Effector memory CD4-positive, alpha-beta T cell (primary cell): ENCODE results near the gene PCGF1.

ENCODE experiments used
- DNase-seq, 3 donors: peaks; one replicate each; pipeline ENCODE4 v3.0.0-alpha.2; 2020
- H3K27ac ChIP-seq: 2 replicates; pipeline ENCODE4 v1.7.0; 2013; ENCODE audit warnings: mild to moderate bottlenecking, low read length, moderate library complexity; ENCODE audit not compliant: insufficient read depth, poor library complexity, severe bottlenecking
- H3K27me3 ChIP-seq: replicated peaks from 2 replicates; pipeline ENCODE4 v1.7.0; 2013; ENCODE audit warnings: mild to moderate bottlenecking, low read length; ENCODE audit not compliant: insufficient read depth, control insufficient read depth, poor library complexity, severe bottlenecking
- H3K36me3 ChIP-seq: 2 replicates; pipeline ENCODE4 v1.7.0; 2013; ENCODE audit warnings: mild to moderate bottlenecking, low read length, moderate library complexity; ENCODE audit not compliant: control insufficient read depth, insufficient read depth
- H3K4me1 ChIP-seq: 2 replicates; pipeline ENCODE4 v1.7.0; 2013; ENCODE audit warnings: low read length, mild to moderate bottlenecking; ENCODE audit not compliant: control insufficient read depth, insufficient read depth, poor library complexity, severe bottlenecking
- H3K4me3 ChIP-seq: 2 replicates; pipeline ENCODE4 v1.7.0; 2013; ENCODE audit warnings: low read length, low read depth, mild to moderate bottlenecking; ENCODE audit not compliant: insufficient read depth, poor library complexity, severe bottlenecking
- H3K9me3 ChIP-seq: 2 replicates; pipeline ENCODE4 v1.7.0; 2013; ENCODE audit warnings: mild to moderate bottlenecking, low read length, moderate library complexity; ENCODE audit not compliant: control insufficient read depth

The PCGF1 gene

DNA sequence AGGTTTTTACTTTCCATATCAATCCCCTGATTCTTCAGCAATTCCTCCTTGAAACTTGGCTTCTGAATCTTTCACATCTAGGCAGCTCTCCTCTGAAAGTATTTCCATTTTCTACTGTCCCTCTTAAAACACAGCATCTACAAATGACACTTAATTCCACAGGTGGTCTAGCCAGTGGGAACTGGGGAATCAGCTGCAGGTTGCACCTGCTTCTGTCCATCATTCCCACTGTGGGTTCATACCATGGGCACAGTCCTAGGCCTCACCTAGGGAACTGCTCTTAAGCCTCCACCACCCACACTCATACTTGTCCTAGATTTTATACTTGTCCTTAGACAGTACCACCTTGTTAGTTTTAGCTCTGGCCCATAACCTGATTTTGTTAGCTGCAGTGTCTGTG is 44.0 kb upstream of the PCGF1 start:
- peaks cover 27% of the 10 kb centered on the region for H3K27me3 ChIP-seq
- no peaks in the 10 kb centered on the region for H3K9me3 ChIP-seq
- H3K4me3 ChIP-seq: no peak overlapping the region
- peaks cover 24% of the 10 kb centered on the region for H3K4me1 ChIP-seq
- no peak for DNase-seq
- peaks cover 5% of the 10 kb centered on the region for H3K36me3 ChIP-seq
- H3K27ac ChIP-seq: no peak overlapping the region

DNA sequence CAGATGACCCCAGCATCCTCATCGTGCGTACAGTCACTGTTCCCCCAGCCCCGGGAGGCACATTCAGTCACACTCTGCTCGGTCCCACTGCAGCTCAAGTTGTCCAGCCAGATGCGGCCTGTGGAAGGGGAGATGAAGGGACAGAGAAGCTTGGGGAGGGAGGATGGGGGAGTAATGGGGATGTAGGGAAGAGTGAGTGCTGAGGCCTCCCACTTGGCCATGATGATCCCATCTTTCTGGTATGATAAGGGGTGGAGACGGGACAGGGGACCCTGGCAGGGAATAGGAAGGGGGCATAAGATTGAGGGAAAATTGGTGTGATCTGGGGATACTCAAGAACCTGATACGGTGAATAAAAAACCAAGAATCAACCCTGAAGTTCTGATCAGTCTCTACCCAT is 42.7 kb upstream of the PCGF1 start:
- Histone ChIP-seq H3K4me3 (no peak overlapping the region), H3K27ac (no peak overlapping the region), H3K36me3 (no peaks in the 10 kb centered on the region), H3K9me3 (no peaks in the 10 kb centered on the region), H3K27me3 (peaks cover 27% of the 10 kb centered on the region), H3K4me1 (peaks cover 14% of the 10 kb centered on the region)
- no peak for DNase-seq

DNA sequence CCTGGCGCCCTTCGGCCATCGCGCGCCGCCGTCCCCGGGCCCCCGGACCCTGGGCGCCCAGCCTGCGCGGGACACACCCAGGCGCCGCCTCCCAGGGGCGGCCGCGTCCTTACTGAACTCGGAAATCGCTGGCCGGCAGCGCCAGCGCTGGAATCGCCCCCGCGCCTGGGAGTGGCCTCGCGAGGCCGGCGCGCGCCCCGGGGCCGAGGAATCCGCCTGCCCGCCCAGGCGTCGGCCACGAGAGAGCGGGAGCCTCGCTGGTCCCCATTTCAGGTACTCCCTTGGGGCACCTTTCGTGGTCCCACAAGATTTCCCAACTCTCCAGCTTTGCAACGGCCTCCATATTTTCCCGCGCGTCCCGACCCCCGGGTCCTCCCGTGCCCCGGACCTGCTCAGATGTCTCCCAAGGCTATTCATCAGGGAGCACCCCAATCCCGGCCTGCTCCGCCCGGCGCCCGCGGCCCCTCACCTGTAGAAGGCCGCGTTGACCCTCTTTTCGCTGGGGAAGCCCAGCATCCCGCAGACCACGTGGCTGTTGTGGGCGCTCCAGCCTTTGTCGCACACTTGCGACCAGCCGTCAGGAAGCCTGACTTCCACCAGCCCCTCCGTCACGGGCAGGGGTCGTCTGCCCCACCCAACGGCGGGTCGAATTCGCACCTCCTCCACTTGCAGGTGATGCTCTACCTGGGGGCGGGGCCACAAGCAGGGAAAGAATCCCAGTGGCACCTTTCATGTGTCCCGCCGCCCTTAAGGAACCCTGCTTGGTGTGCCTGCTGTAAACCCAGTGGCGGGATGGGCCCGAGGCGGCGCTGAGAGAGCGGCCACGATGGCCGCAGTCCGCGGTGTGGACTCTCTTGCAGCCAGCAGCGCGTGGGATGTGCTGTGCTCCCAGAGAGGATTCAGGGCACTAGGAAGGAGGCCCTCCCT is 41.7 kb upstream of the PCGF1 start:
- no peak for DNase-seq
- H3K4me1 ChIP-seq: peaks cover 11% of the 10 kb centered on the region

DNA sequence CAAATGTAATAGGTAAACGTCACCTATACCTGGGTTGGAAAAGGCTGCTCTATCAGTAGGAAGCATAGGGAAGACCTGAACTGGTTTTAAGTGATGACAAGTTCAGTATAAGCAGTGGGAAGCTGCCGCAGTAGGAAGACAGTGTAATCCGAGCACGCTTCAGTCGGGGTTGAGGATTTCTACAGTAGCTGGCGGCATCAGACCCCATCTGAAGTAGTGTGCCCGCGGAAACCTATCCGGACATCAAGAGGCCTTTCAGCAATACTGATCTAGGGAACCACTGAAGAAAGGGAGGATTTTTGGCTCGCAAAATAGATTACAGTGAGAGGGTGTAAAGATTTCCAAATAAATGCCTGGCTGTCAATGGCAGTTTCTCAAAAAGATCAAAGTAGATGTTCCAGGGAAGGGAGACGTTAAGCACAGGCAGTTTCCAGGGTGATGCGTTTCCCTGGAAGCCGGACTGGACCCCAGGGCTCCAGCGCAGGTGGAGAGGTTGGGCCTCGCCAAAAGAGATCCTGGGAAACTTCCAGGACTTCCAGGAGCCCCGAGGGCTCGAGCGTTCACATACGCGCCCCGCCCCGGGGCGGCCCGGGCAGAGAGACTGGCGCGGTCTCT is 40.9 kb upstream of the PCGF1 start:
- Histone ChIP-seq H3K27ac (no peak overlapping the region), H3K4me3 (peak overlapping the region; percentile 46), H3K36me3 (no peaks in the 10 kb centered on the region), H3K4me1 (peaks cover 5% of the 10 kb centered on the region), H3K27me3 (peaks cover 27% of the 10 kb centered on the region), H3K9me3 (no peaks in the 10 kb centered on the region)
- no peak for DNase-seq

More for the DNA sequence above, 41.7 kb upstream of the PCGF1 start:
- Histone ChIP-seq H3K4me3 (peak overlapping the region; percentile 46), H3K27ac (no peak overlapping the region), H3K9me3 (no peaks in the 10 kb centered on the region), H3K27me3 (peaks cover 27% of the 10 kb centered on the region), H3K36me3 (no peaks in the 10 kb centered on the region)

DNA sequence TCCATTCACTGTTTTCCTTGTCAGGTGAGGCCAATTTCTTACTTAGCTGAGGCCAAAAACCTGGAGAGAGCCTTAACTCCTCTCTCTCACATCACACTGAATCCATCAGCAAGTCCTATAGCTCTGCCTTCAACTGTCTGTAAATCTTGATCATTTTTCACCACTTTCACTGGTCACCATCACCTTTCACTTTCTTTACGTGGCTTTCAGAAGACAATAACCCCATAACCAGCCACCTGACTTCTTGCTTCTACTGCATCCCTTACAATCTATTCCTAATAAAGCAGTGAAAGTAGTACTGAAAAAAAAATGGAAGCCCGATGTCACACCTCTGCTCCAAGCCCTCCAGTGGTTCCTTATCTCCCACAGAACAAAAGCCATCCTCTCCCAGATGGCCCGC is 38.5 kb upstream of the PCGF1 start:
- Histone ChIP-seq H3K4me1 (peaks cover 5% of the 10 kb centered on the region), H3K27me3 (peaks cover 27% of the 10 kb centered on the region), H3K36me3 (no peaks in the 10 kb centered on the region), H3K27ac (no peak overlapping the region), H3K9me3 (no peaks in the 10 kb centered on the region), H3K4me3 (no peak overlapping the region)
- DNase-seq: no peak

DNA sequence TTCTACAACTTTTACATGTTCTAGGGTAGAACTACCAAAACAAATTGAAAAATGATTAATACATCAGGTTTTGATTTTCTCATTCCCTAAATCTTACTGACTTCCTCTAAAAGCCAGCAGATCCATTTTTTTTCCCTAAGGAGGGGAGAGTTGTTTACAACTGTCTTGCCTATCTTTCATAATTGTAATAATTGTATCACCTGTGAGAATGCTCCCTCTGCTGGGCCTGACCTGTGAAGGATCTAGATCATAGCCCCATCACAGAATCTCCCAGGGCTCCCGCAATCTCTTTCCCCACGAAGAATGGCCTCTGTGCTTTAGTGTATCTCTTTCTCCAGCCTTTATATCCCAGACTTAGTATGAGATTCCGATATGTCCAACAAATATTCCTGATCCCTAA is 37.1 kb upstream of the PCGF1 start:
- Histone ChIP-seq H3K27ac (no peak overlapping the region), H3K4me1 (peaks cover 5% of the 10 kb centered on the region), H3K9me3 (no peaks in the 10 kb centered on the region), H3K4me3 (no peak overlapping the region), H3K36me3 (no peaks in the 10 kb centered on the region), H3K27me3 (peaks cover 24% of the 10 kb centered on the region)
- no peak for DNase-seq

DNA sequence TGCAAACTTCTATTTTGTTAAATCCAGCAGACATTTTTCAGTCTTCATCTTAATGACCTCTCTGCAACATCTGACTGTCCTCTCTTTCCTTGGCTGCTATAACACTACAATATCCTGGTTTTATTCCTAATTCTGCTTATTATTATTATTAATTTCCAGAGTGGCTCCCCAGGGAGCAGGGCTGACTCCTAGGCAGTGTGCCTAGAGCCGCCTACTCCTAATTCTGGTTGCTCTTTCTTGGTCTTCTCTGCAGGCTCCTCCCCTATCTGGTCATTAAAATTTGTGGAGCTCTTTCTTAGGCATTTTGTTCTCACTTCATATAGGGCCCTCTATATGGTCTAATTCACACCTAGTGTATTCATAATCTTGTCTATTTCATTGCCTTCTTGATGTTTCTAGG is 35.5 kb upstream of the PCGF1 start:
- Histone ChIP-seq H3K27ac (no peak overlapping the region), H3K27me3 (peaks cover 13% of the 10 kb centered on the region), H3K4me3 (no peak overlapping the region), H3K4me1 (no peaks in the 10 kb centered on the region), H3K36me3 (no peaks in the 10 kb centered on the region), H3K9me3 (no peaks in the 10 kb centered on the region)
- no peak for DNase-seq

DNA sequence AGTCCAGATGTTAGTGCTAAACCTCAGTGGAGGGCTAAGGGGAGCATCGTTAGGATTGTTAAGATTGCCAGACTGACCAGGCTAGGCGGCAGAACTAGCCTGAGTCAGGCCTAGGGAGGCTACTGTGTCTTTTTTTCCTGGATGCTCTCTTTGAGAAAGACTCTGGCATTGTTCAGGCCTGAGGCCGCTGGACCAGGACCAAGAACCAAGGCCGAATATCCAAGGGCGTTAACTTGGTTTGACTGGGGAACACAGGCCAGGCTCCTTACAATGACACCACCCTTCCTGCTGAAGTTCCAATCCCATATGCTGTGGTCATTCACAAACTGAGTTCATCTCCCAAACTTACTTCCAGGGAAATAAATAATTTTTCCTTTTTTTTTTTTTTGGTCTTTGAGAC is 32.8 kb upstream of the PCGF1 start:
- Histone ChIP-seq H3K4me1 (no peaks in the 10 kb centered on the region), H3K4me3 (no peak overlapping the region), H3K36me3 (no peaks in the 10 kb centered on the region), H3K27me3 (peaks cover 5% of the 10 kb centered on the region), H3K27ac (no peak overlapping the region), H3K9me3 (no peaks in the 10 kb centered on the region)
- no peak for DNase-seq

DNA sequence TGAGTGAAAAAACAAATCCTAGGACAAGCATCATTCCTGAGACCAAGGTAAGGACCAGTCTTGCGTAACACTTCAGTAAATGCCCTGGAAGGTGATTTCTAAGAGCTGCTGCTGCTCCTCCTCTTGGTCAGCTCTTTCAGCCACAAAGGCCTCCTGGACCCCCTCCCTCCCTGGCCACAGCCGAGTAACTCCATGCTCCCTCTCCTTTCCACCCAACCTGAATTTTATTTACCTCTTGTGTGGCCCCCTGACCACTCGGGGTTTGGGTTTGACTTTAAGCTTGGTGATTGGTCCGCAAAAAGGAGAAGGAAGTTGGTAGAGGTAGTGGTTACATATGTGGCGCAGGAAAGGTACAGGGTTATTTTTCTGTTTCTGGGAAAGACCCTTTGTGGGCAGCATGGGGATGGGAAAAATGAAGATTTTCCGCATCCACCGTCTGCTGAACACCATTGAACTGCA is 31.4 kb upstream of the PCGF1 start:
- Histone ChIP-seq H3K36me3 (no peaks in the 10 kb centered on the region), H3K9me3 (no peaks in the 10 kb centered on the region), H3K27ac (no peak overlapping the region), H3K27me3 (peaks cover 5% of the 10 kb centered on the region), H3K4me3 (no peak overlapping the region), H3K4me1 (no peaks in the 10 kb centered on the region)
- DNase-seq: no peak

DNA sequence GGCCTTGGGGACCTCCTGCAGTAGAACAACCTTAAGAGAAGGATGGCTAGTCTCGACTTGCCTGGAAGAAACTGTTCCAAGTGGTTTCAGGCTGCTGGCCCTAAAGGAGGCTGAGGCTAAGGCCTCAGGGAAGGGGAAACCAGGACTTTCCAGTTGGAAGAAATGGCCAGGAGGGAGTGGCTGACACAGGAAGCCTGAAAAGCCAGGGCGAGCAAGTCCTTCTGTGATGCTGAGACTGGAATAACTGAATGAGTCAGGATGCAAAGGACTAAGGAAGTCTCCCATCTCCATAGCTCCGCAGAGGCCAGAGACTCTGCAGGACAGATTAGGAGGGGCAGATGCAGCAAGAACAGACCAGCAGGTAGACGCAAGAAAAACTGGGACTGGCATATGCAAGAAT is 29.6 kb upstream of the PCGF1 start:
- Histone ChIP-seq H3K4me1 (no peaks in the 10 kb centered on the region), H3K27ac (no peak overlapping the region), H3K4me3 (no peak overlapping the region), H3K27me3 (peaks cover 5% of the 10 kb centered on the region), H3K9me3 (no peaks in the 10 kb centered on the region), H3K36me3 (no peaks in the 10 kb centered on the region)
- DNase-seq: no peak
